ENCODE measurements around the gene TSKS.

Gene TSKS

DNA sequence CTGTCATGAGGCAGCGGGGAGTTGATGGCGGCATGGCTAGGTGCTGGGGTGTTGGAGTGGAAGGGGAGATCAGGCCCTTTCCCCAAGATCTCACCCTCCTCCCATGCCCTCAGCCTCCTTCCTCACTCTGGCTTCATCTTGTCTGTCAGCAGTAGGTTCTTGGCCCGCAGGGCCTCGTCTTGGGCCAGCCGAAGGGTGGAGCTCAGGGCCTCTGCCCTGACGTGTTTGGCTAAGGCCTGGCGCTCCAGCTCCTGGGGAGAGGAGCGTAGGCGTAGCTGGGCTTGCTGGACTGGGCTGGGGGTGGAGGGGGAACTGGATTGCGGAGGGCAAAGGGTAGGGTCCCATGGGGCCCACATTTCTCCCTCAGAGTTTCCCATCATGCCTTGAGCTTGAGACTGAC lies 23.2 kb downstream of the TSKS start:
- TF ChIP-seq, protein P1, sequence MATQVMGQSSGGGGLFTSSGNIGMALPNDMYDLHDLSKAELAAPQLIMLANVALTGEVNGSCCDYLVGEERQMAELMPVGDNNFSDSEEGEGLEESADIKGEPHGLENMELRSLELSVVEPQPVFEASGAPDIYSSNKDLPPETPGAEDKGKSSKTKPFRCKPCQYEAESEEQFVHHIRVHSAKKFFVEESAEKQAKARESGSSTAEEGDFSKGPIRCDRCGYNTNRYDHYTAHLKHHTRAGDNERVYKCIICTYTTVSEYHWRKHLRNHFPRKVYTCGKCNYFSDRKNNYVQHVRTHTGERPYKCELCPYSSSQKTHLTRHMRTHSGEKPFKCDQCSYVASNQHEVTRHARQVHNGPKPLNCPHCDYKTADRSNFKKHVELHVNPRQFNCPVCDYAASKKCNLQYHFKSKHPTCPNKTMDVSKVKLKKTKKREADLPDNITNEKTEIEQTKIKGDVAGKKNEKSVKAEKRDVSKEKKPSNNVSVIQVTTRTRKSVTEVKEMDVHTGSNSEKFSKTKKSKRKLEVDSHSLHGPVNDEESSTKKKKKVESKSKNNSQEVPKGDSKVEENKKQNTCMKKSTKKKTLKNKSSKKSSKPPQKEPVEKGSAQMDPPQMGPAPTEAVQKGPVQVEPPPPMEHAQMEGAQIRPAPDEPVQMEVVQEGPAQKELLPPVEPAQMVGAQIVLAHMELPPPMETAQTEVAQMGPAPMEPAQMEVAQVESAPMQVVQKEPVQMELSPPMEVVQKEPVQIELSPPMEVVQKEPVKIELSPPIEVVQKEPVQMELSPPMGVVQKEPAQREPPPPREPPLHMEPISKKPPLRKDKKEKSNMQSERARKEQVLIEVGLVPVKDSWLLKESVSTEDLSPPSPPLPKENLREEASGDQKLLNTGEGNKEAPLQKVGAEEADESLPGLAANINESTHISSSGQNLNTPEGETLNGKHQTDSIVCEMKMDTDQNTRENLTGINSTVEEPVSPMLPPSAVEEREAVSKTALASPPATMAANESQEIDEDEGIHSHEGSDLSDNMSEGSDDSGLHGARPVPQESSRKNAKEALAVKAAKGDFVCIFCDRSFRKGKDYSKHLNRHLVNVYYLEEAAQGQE (IDR thresholded peaks at IDR 0.05; ENCODE audit: low read depth), result no peak
- TF ChIP-seq YY1 (IDR thresholded peaks at IDR 0.05; ENCODE audit: low read depth) (no peak), TCF12 (IDR thresholded peaks at IDR 0.05; ENCODE audit: low read depth) (no peak), EGR1 (IDR thresholded peaks at IDR 0.05) (no peak), ZBTB7A (IDR thresholded peaks at IDR 0.05; ENCODE audit: low read depth) (no peak), TAF1 (IDR thresholded peaks at IDR 0.05; ENCODE audit: low read depth) (no peak), CEBPB (IDR thresholded peaks at IDR 0.05) (no peak), CREB1 (IDR thresholded peaks at IDR 0.05; ENCODE audit: low read depth) (no peak), FOXM1 (IDR thresholded peaks at IDR 0.05; ENCODE audit: borderline replicate concordance, low read depth) (no peak), EP300 (IDR thresholded peaks at IDR 0.05; ENCODE audit: borderline replicate concordance) (no peak), NFIC (IDR thresholded peaks at IDR 0.05) (no peak), RAD21 (IDR thresholded peaks at IDR 0.05; ENCODE audit: low read depth) (no peak), TEAD4 (IDR thresholded peaks at IDR 0.05) (no peak)
- TF ChIP-seq, protein P2, sequence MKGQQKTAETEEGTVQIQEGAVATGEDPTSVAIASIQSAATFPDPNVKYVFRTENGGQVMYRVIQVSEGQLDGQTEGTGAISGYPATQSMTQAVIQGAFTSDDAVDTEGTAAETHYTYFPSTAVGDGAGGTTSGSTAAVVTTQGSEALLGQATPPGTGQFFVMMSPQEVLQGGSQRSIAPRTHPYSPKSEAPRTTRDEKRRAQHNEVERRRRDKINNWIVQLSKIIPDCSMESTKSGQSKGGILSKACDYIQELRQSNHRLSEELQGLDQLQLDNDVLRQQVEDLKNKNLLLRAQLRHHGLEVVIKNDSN (IDR thresholded peaks at IDR 0.05), result no peak
- TF ChIP-seq, protein P3, sequence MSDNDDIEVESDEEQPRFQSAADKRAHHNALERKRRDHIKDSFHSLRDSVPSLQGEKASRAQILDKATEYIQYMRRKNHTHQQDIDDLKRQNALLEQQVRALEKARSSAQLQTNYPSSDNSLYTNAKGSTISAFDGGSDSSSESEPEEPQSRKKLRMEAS (IDR thresholded peaks at IDR 0.05), result no peak

DNA sequence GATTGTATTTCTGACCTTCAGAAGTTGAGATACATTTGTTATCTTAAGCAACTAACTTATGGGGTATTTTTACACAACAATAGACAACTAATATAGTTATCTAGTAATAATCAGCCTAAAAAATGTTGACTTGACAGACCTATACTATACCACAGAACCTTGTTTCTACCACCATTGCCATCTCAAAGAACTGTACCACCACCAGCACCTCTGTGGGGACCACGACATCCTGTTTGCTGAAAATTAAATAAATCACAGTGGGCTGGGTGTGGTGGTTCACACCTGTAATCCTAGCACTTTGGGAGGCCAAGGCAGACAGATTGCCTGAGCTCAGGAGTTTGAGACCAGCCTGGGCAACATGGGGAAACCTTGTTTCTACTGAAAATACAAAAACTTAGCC lies 24.0 kb downstream of the TSKS start:
- no peak for TF ChIP-seq TCF12 (IDR thresholded peaks at IDR 0.05; ENCODE audit: low read depth)
- no peak for TF ChIP-seq NFIC (IDR thresholded peaks at IDR 0.05)
- TF ChIP-seq, protein P2 (IDR thresholded peaks at IDR 0.05), result no peak
- no peak for TF ChIP-seq YY1 (IDR thresholded peaks at IDR 0.05; ENCODE audit: low read depth)
- TF ChIP-seq, protein P3 (IDR thresholded peaks at IDR 0.05), result no peak
- TF ChIP-seq, protein P1 (IDR thresholded peaks at IDR 0.05; ENCODE audit: low read depth), result no peak
- no peak for TF ChIP-seq EGR1 (IDR thresholded peaks at IDR 0.05)
- TF ChIP-seq FOXM1 (IDR thresholded peaks at IDR 0.05; ENCODE audit: borderline replicate concordance, low read depth), result no peak
- no peak for TF ChIP-seq TAF1 (IDR thresholded peaks at IDR 0.05; ENCODE audit: low read depth)
- no peak for TF ChIP-seq RAD21 (IDR thresholded peaks at IDR 0.05; ENCODE audit: low read depth)
- no peak for TF ChIP-seq EP300 (IDR thresholded peaks at IDR 0.05; ENCODE audit: borderline replicate concordance)

DNA sequence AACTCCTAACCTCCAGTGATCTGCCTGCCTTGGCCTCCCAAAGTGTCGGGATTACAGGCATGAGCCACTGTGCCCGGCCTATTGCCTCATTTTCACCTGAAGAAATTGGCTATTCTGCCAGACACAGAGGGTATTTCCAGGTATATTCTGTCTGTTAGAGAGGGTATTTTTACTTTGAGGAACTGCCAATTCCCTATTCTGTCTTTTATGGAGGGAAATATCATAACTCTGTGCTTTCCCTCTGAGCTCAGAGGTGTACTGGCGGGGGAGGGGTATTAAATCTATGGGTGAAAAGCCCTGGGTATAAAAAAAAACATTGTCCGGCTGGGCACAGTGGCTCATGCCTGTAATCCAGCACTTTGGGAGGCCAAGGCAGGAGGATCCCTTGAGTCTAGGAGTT lies 24.8 kb downstream of the TSKS start:
- TF ChIP-seq TCF12 (IDR thresholded peaks at IDR 0.05; ENCODE audit: low read depth), result no peak
- TF ChIP-seq ZBTB7A (IDR thresholded peaks at IDR 0.05; ENCODE audit: low read depth), result no peak
- TF ChIP-seq FOXM1 (IDR thresholded peaks at IDR 0.05; ENCODE audit: borderline replicate concordance, low read depth), result no peak
- TF ChIP-seq TEAD4 (IDR thresholded peaks at IDR 0.05), result no peak
- no peak for TF ChIP-seq EP300 (IDR thresholded peaks at IDR 0.05; ENCODE audit: borderline replicate concordance)
- TF ChIP-seq YY1 (IDR thresholded peaks at IDR 0.05; ENCODE audit: low read depth), result no peak
- TF ChIP-seq, protein P1 (IDR thresholded peaks at IDR 0.05; ENCODE audit: low read depth), result no peak
- no peak for TF ChIP-seq EGR1 (IDR thresholded peaks at IDR 0.05)
- no peak for TF ChIP-seq TAF1 (IDR thresholded peaks at IDR 0.05; ENCODE audit: low read depth)
- TF ChIP-seq RAD21 (IDR thresholded peaks at IDR 0.05; ENCODE audit: low read depth), result no peak
- TF ChIP-seq CREB1 (IDR thresholded peaks at IDR 0.05; ENCODE audit: low read depth), result no peak
- TF ChIP-seq, protein P2 (IDR thresholded peaks at IDR 0.05), result no peak
- TF ChIP-seq CEBPB (IDR thresholded peaks at IDR 0.05), result no peak

DNA sequence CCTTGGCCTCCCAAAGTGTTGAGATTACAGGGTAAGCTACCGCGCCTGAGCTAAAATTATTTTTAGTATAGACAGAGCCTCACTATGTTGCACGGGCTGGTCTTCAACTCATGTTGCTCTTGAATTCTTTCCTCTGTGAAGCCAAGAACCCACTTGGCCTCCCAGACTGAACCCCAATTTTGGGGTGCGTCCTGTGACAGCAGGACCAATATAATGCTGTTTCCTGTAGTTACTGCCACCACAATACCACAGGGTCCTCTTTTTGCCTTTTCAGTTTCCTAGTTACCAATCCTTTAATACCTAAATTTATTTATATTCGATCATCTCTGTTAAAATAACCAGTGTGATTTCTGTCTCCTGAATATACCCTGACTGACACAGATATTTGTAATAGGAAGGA lies 32.9 kb downstream of the TSKS start:
- TF ChIP-seq TEAD4 (IDR thresholded peaks at IDR 0.05), result no peak
